RWPE1 (cell line): ENCODE measurements around the gene LLGL1.
A peak's percentile ranks its signal among the peaks of the same experiment; 100 is the strongest.

ENCODE experiments used
- CTCF ChIA-PET: fragments of 350-600 bp; sonication (Branson Sonifier 250); formaldehyde crosslinking; extraction: SDS; loops from one replicate; lab custom pipeline; 2021; lab: Yijun Ruan, JAX
- POLR2A ChIA-PET: fragments of 400-600 bp; formaldehyde crosslinking; extraction: SDS; loops from one replicate; lab custom pipeline; 2020; ENCODE audit warnings: antibody characterized with exemption; ENCODE audit not compliant: low non-redundant PET; lab: Yijun Ruan, JAX
- DNase-seq: peaks from one replicate; pipeline ENCODE4 v3.0.0; 2012; ENCODE audit warnings: low spot score
- H3K27ac ChIP-seq: fragments of 450-650 bp; 2 replicates; pipeline ENCODE4 v1.5.1; 2017
- TF ChIP-seq, protein P1 (sequence below): fragments of 450-650 bp; conservative IDR thresholded peaks from 2 replicates; pipeline ENCODE4 v1.5.1; 2017; ENCODE audit warnings: low read depth, mild to moderate bottlenecking

LLGL1 gene

GRCh38 chr17:18280766-18281371 lies 55.4 kb downstream of the LLGL1 start:
- CTCF ChIA-PET = no interaction called here
- TF ChIP-seq, protein P1, sequence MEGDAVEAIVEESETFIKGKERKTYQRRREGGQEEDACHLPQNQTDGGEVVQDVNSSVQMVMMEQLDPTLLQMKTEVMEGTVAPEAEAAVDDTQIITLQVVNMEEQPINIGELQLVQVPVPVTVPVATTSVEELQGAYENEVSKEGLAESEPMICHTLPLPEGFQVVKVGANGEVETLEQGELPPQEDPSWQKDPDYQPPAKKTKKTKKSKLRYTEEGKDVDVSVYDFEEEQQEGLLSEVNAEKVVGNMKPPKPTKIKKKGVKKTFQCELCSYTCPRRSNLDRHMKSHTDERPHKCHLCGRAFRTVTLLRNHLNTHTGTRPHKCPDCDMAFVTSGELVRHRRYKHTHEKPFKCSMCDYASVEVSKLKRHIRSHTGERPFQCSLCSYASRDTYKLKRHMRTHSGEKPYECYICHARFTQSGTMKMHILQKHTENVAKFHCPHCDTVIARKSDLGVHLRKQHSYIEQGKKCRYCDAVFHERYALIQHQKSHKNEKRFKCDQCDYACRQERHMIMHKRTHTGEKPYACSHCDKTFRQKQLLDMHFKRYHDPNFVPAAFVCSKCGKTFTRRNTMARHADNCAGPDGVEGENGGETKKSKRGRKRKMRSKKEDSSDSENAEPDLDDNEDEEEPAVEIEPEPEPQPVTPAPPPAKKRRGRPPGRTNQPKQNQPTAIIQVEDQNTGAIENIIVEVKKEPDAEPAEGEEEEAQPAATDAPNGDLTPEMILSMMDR = no peak
- DNase-seq = no peak
- POLR2A ChIA-PET = no interaction called here
- H3K27ac ChIP-seq = peak overlapping the region; percentile 31; the same call in 1 of the 2 replicates

DNA sequence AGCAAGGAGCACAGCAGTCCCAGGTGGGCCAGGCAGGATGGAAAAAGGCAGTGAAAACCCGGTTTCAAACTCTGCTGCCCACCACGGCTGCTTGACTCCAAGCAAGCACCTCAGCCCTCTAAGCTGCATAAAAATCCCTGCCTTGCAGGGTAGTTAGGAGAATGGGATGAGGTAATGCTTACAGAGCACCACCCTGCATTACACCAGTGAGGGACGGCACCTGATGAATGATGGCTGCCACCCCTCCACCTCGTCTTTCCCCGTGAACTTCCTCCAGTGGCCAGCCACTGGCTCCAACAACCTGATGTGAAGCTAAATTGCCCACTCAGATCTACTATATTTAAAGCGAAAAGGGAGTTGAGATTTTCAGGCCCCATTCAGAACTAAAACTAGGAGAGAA lies 56.4 kb downstream of the LLGL1 start:
- ChIA-PET CTCF (no interaction called here), POLR2A (no interaction called here)
- DNase-seq = no peak
- no peak overlapping the region for H3K27ac ChIP-seq
- TF ChIP-seq, protein P1 = no peak

DNA sequence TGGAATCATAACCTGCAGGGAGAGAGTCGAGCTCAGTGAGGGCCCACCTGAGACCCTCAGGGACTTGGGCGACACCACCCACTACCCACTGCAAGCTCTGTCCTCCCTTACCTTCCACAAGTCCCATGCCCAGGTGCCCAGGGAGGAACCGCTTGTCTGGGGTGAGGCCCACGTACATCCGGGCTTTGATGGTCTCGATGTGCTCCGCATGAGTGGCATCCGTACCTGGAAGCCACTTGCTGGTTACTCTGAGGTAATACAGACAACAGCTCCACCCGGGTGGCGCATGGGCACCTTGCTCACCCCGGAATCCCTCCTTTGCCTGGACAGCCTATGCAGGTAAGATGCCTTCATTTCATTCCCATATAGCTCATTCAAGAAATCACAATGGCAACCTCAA lies 59.9 kb downstream of the LLGL1 start:
- TF ChIP-seq, protein P1 = no peak
- no peak overlapping the region for H3K27ac ChIP-seq
- DNase-seq = no peak
- POLR2A ChIA-PET = no interaction called here
- CTCF ChIA-PET = interaction anchor here (0.6 to 1.1 kb wide), 2 partner anchors 37 to 43 kb away, joined by 3 to 4 read pairs; no protein-coding TSS in a partner anchor

DNA sequence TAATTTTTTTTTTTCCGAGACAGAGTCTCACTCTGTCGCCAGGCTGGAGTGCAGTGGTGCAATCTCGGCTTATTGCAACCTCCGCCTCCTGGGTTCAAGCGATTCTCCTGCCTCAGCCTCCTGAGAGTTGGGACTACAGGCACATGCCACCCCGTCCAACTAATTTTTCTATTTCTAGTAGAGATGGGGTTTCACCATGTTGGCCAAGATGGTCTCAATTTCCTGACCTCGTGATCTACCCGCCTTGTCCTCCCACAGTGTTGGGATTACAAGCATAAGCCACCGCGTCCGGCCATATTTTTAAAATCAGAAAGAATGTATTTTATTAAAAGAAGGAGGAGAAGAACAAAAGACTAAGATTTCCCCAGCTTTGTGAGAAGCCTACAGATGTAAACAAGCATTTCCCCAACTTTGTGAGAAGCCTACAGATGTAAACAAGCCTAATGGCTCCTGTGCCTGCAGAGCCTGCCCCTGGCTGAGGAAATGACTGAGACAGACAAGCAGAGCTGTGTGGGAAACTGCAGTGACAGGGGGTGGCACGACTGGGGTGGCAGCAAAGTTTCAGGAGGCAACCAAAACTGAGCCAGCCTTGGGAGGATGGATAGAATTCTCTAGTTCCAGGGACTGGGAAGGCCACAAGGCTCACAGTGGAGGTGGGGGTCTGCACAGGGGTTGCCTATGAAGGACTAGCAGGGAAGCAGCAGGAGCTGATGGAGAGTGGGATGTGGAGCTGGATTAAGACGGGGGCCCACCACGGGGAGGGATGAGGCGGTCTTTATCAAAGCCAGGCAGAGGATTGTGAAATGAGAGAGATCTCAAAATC lies 66.5 kb downstream of the LLGL1 start:
- TF ChIP-seq, protein P1 = no peak
- DNase-seq = no peak
- H3K27ac ChIP-seq = no peak overlapping the region
- ChIA-PET CTCF (no interaction called here), POLR2A (no interaction called here)
